Stimulated activated naive CD4-positive, alpha-beta T cell (primary cell): ENCODE measurements around the gene AGPAT4.
"Not testable (repeated sequence)": the region's sequence is repeated elsewhere in the genome, so short reads cannot be mapped to it uniquely, and the experiment has no call there.

Experiments
- DNase-seq, 6 experiments: peaks; one replicate each; lab custom pipeline; 2025; lab: John Stamatoyannopoulos, UW

The AGPAT4 gene

DNA sequence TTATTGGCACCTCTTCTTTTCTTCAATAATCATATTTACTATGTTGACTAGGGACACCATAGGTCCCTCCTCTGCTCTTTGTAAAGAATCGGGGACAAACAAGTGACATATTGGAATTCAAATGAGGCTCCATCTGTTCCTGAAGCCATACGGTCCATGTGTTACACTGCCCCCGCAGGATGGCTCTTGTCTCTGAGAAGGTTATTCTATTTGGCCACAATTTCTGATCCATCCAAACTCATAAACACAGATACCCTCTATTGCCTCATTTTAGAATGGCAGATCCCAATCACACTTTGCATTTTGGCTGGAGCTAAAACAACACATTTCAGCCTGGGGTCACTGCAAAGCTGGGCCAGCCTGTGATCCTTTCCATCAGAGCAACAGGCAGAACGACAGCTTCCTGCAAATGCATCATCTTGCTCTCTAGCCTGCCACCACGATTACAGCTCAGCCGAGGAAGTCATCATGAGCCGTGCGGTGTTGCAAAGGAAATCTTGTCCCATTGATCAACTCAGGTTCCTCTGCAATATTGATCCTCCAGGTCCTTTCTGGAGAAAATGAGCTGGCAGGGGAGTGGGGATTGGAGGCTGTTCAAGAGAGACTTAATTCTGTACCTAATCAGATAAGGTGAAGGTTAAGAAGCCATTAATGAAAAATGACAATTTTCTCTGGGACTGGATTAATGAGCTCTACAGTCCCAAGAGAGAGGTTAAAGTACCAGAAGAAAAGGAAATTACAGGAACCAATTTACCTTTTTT is 73.1 kb downstream of the AGPAT4 start:
- no peak for DNase-seq

DNA sequence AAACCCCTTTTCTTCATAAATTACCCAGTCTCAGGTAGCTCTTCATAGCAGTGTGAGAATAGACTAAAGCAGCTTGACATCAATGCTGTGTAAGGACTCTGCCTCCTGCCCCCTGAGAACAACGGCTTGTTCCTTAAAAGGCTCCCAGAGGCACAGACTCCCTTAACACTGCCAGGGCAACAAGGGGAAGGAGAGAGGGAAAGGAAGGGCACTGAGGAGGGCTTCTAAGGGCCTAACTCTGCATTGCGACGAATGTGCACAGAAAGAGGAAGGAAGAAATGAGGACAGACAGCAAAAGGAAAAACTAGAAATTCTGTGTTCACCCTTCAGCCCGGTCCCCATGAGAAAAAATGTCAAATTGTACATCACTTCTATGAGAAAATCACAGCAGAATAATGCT is 74.0 kb downstream of the AGPAT4 start:
- no peak for DNase-seq

- DNase-seq, result no peak
These were observed 74.9 kb downstream of the AGPAT4 start for GRCh38 chr6:161198783-161199460.

GRCh38 chr6:161198176-161198575 is 75.7 kb downstream of the AGPAT4 start:
- DNase-seq, result no peak

GRCh38 chr6:161195386-161195785 is 78.5 kb downstream of the AGPAT4 start:
- DNase-seq, result no peak

GRCh38 chr6:161194374-161194773 is 79.5 kb downstream of the AGPAT4 start:
- DNase-seq, result no peak

DNA sequence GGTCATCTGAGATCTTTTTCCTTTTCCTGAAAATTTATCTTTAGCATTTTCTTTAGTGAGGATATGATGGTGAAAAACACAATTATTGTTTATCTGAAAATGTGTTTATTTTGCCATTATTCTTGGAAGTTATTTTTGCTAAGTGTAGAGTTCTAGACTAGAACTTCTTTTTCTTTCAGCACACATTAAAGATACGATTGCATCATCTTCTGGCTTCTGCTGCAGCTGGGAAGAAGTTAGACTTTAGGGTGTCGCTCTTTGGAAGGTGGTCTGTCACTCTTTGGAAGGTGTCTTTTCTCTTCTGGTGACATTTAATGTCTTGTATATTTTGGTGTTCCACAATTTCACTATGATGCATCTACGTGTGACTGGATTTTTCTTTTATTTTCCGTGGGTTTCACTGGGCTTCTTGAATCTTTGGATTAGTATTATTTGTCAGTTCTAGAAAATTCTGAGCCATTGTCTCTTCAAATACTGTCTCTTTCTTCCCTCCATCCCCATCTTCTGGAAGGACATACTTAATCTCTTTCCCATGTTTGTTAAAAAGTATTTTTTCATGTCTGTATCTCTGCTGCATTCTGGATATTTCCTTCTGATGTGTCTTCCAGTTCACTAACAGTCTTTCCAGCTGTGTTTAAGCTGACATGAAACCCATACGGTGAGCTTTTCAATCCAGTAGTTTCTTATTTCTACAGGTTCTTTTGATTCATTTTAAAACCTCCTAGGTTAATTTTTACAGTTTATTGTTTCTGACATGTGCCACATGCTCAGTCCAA is 81.0 kb downstream of the AGPAT4 start:
- DNase-seq, result no peak

DNA sequence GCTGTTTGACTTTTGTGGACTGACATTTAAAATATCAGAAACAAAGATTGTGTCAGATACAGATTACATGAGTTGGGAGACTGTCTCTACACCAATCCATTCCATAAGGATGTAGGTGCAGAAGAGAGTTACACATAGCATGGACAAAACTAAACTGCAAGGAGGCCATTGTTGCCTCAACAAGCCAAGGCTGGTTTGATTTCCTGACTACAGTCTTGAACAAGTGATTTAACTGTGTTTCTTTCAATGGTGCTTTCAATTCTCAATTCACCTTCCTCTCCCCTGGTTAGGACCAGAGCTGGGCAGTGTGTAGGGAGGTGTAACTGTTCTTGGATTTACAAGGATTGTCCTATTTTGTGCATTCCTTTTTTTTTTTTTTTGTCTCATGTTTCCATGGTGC is 82.2 kb downstream of the AGPAT4 start:
- no peak for DNase-seq

- DNase-seq, result no peak
These were observed 82.9 kb downstream of the AGPAT4 start for GRCh38 chr6:161191007-161191406.

DNA sequence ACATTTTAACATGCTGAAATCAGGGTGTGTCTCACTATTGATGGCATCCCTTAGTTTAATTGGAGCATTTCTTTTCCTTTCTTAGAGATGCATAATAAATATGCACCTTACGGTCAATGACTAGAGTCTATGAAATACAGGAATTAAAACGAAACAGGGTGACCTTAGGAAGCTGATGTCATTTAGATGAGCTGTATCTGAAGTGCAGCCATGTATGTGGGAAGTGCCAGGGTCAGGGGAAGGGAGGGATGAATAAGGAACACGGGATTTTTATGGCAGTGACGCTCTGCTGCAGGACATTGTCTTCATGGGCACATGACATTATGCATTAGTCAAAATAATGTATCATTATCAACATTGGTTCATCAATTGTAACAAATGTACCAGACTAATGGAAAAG is 84.0 kb downstream of the AGPAT4 start:
- DNase-seq, result no peak

GRCh38 chr6:161188547-161189465 is 85.1 kb downstream of the AGPAT4 start:
- no peak for DNase-seq

DNA sequence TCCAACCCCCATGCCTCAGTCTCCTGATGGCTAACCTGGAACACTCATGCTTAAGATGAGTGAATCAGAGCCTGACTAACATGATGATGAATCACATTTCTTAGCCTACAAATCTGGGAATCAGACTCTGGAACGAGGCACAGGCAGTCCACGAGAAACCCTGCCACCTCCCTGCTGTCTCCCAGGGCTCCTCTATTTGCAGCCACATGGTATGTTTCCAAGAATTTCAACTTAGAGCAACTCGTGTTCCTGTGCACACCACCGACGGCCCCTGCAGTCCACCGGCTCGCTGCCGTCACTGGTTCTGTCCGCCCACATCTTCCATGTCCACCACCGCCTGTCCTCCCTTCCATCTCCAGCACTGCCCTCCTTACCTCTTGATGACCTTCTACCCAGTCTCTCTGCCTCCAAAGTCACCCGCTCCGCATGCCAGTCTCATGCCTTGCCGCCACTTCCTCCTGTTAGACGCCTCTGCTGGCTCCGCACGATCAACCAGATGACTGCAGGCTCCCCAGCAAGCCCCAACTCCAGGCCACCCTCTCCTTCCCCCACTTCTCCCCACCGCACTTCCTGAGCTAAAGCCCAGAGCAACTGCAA is 87.6 kb downstream of the AGPAT4 start:
- no peak for DNase-seq

DNA sequence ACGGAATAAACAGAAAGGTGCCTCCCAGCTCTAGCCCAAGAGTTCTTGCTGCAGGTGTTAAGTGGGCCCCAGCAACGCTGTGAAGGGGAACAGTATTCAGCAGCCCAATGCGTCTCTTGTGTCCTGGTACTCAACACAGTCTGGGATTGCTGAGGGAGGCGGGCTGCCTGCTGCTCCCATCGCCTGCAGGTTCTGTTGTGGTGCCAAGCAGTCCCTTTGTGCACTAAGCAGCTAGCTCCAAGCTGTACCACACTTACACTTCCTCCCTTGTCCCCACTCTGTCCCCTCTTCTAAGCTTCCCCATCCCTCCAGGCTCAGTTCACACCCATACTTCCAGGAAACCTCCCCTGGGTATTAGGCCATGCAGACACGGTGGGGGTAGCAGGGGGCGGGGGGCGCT is 92.7 kb downstream of the AGPAT4 start:
- DNase-seq, result no peak

GRCh38 chr6:161178155-161178554 is 95.7 kb downstream of the AGPAT4 start:
- not testable (repeated sequence) for DNase-seq

- not testable (repeated sequence) for DNase-seq
These were observed 97.4 kb downstream of the AGPAT4 start for GRCh38 chr6:161176428-161176827.

- DNase-seq, result not testable (repeated sequence)
These were observed 101.1 kb downstream of the AGPAT4 start for GRCh38 chr6:161172769-161173168.

DNA sequence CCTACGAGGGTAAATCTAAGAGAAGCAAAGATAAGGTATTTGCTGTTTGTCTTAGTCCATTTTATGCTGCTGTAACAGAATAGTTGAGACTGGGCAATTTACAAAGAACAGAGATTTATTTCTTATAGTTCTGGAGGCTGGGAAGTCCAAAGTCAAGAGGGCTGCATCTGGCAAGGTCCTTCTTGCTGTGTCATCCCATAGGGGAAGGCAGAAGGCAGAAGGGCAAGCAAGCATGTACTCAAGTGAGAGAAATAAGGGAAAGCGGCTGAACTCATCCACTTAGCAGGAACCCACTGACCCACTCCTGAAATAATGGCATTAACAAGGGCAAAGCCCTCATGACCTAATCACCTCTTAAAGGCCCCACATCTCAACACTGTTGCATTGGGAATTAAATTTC is 102.7 kb downstream of the AGPAT4 start:
- no peak for DNase-seq

DNA sequence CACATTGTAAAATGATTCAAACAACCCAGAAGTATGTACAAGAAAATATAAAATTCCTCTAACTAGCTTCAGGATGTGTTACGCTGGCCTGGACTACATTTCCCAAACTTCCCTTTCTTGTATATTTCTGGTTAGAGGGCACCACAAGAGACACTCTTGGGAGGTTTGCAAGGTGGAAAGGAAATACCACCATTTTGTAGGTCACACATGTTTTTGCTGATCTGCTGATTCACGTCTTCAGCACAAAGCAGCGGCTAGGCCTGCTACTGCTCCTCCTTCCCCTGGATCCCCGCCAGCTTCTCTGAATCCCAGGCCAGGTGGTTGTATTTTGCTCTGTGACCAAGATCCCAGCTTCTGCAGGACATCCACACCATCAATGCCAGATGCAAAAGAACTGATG is 104.2 kb downstream of the AGPAT4 start:
- no peak for DNase-seq

GRCh38 chr6:161169035-161169434 is 104.8 kb downstream of the AGPAT4 start:
- DNase-seq, result no peak

DNA sequence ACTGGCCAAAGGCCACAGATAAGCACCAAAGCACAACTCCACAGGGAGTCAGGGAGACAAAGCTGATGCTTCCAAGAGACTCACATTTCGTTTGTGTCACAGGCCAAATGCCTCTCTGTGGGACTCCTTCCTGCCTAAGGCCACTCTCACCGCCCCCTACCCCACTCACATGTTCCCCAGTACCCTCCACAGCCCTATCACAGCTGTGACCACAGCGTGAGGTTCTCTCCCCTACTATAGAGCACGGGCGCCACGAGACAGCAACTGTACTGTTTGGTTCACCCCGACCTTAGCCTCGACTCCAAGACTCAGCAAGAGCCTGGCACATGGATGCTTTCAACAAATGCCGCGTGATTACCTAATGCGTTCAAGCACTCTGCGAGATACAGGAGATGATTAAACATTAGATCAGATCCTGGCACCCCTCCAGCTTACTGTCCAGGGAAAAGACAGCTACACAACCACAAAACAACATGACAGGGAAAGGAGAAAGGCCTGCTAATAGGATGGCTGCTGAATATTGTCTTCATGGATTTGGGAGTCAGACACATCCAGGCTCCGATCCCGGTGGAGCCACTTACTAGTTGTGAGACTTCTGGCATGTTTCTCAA is 105.5 kb downstream of the AGPAT4 start:
- DNase-seq, result no peak

GRCh38 chr6:161166677-161167076 is 107.2 kb downstream of the AGPAT4 start:
- DNase-seq, result no peak
